Nucleus accumbens (tissue), 56 donors: ENCODE data around the gene HSPA12A.
A peak's percentile ranks its signal among the peaks of the same experiment; 100 is the strongest.

Experiments
- DNase-seq, 56 donors: peaks; one replicate each; lab custom pipeline; 2025; lab: John Stamatoyannopoulos, UW

HSPA12A gene

DNA sequence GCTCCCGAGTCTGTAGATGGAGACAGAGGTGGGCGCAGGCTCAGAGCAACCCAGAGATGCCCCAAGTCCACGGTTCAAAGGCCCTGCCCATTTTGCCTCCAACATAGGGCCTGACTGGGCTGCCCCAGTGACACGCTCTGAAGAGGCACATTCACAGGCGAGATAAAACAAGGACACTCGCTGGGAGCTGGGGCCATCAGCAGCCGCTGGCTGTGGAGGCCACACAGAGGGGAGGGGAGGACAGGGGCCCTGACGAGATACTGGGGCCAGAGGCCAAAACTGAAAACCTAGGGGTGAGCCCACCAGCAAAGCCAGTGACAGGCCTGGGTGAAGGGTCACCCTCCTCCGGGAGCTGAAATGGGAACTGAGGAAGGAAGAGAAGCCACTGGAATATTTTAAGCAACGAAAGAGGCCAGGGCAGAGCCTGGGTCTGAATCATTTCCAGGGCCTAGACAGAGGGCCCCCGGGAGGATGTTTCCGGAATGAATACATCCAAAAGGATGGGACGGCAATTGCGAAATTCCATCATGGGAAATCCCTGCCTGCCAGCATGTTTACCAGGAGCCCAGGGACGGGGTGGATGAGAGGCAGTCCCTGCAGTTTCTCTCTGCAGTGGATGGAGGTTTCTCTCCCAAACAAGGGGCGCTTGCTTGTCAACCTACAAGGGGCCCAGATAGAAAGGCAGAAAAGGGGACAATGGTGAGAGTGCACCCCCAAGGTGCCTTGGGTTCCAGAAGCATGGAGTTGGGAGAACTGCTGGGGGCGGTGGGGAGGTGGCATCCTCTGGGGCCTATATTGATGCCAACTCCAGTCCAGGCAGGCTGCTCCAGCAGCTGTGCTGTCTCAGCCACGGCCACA is 29.0 kb upstream of the HSPA12A start:
- DNase-seq, result no peak

DNA sequence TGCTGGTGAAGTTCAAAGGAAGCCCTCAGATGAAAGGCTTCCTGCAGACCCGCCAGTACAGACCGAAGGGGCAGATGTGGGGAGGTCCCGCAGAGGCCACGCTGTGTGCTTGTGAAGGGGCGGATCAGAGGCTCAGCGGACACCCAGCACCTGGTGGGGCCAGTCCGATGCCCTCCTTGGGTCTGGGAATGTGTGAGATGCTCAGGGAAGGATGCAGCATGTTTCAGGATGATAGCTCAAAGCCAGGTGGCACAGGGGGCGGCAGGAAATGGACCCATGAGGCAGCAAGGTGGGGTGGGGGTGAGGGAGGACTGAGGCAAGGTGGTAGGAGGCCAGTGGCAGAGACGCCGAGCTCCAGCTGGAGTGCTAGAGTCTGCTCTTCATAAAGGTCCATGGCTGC is 27.9 kb upstream of the HSPA12A start:
- DNase-seq, result no peak

DNA sequence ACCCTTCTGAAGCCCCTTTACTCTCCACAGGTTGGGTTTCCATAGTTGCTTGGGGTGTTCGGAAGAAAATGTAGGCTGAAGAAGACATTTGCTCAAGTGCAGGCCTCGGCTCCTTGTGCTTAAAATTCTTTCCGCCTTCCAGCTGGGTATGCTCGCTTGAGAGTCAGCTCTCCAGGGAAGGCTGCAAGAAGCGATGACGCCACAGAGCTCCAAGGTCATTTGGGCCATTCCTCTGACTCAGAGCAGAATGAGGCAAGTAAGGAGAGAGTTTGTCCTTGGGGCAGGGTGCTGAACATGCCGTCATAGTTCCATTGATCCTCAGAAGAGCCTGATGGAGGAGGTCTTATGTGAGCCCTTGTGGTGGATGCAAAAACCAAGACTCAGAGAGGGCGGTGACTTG is 27.4 kb upstream of the HSPA12A start:
- no peak for DNase-seq

DNA sequence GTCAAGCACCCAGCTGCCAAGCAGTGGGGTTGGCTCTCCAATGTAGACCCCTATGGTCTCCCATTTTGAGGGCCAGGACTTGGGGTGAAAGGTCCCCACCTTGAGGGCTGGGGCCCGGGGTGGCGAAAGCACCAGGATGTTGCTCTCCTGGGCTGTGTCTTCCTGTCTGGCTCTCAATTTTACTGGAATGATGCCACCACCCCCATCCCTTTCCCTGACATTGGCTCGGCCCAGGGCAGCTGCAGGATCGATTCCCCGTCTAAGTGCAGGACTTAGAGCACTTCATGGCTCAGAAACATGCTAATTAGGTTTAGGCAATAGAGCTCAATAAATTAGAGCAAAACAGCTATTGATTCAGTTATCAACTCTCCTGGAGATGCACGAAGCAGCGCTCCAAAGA is 27.0 kb upstream of the HSPA12A start:
- DNase-seq, result no peak

DNA sequence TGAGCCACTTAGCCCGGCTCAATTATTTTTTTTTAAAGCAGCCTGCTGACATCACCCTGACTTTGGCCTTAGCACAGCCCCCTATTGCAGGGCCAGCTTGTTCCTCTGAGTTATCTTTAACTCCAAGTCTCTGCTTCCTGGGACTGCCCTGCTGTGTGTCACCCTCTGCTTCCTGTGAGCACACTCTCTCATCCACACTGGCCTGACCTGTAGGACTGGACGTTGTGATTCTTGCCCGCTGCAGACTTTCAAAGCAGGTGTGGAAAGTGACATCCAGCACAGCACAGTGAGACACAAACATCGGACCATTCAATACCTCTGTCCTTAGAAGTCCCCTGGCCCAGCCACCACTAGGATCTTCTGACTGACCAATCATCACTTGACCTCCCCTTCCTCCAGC is 26.4 kb upstream of the HSPA12A start:
- DNase-seq, result no peak

DNA sequence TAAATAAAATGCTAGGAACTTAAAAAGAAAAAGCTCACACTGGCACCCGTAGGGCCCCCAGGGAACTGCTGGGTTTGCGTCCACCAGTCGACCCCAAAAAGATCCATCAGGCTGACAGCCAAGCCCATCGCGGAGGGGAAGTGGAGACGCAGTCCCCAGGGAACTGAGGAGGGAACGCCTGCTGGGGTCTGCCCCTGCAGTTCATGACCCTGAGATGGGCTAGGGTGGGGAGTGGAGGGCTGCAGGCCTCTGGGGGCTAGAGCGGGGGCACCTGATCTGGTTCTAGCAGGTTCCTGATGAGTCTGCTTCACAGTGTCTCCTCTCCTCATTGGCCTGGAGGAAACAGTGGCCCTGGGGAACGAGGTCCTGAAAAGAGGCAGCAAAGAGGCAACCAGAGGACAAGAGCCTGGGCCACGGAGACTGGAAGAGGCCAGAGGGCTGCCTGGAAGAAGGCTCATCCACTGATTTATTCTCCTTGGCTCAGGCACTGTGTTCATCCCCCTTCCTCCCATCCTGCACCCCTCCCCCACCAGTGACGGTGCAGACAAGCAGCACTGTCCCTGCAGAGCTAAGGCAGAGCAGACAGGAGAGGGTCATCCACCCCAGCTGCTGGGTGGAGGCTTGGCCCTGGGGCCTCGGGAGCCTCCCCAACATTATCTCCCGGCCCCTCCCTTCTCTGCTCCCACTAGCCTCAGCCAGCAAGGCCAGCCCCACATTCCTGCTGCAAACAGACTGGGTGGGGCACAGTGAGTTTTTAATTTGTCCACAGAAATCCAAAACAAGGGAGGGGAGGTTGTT is 24.7 kb upstream of the HSPA12A start:
- DNase-seq, result no peak

DNA sequence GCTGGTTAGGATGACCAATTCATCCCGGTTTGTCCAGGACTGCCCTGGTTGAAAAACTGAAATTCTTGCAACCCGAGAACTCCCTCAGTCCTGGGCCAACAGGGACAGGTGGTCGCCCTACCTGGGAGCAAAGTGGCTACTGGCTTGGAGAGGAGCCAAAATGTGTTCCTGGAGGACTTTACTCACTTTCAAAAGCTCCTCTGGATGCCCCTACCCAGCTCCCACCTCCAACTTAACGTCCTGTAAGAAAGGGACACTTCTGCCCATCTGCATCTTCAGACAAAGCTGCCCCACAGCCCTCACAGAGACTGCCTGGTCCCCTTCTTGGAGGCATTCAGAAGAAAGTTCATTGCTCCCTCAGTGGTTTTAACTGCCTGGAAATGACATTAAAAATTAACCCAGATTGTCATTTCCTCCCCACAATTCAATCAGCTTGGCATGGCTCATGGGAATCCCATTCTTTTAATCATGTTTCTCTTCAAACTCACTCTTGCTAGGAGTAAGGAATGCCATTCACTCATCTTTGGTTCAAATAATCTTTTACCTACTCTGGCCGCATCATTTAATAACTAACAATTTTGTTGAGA is 24.0 kb upstream of the HSPA12A start:
- DNase-seq, result no peak

DNA sequence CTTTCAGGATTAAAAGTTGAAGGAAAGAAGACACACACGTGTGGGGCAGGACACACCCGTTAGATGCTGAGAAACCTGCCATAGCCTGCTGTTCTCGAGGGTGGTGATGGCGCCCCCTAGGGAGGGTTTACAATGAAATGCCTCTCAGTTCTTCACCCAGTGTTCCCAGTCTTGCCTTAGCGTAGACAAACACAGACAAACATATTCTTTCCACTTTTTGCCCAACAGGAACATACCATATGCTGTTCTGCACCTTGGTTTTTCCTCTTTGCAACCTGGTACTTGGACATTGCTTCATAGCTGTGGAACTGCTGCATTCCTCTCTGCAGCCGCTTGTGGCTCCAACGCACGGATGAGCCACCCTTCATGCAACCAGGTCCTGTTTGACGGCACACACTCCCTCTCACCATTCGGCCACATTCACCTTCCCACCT is 23.3 kb upstream of the HSPA12A start:
- DNase-seq, result peak in 32 of 56 donors; percentile 7 to 74 (median 28)

DNA sequence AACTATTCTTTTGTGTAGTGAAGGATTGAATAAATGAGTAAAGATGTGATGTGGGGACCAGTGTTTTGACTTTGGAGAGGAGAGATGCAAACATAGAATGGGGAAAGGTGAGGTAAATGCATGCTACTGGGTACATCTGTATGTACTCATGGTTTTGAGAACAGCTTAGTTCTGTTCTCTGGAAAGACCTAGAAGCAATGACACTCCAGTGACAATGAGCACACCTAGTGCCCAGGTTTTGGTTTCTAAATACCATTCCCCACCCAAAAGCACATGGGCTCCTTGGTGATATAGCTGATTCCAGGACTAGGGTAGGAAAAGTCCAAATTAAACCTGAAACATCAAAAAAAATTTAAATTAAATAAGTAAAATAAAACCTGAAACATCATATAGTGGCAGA is 22.6 kb upstream of the HSPA12A start:
- DNase-seq, result no peak

DNA sequence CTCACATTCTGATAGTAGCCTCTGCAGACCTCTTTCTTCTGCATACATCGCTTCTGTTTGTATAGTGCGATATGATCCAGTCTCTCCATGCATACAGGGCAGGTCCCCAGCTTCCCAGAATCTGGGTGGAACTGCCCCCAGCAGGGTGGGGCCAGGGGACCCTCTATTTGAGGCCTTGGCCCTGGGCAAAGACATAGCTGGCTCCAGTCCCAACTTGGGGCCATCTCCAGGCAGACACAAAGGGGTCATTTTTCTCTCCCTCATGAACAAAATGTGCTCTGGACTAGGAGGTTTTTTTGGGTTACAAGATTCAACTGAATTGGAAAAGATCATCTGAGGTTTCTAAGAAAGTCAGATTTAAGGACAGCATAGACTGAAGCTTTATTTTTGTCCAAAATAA is 21.1 kb upstream of the HSPA12A start:
- DNase-seq, result peak in 26 of 56 donors; percentile 3 to 51 (median 19)

DNA sequence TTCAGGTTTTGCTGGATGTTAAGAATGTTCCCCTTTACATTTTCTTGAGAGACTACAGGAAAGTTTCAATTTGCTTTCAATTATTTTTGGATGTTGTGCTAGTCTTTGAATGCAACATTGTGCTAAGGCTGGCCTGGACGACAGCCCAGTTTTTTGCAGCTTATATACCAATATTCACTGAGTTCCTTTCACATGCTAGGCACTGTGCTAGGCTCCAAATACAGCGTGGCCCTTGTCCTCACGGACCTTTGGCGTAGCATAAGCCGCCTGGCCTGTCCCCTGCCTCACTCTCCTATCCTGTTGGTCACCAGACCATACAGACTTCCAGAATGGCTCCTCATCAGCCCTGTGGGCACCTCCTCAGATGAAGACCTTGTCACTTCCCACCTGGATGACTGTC is 19.5 kb upstream of the HSPA12A start:
- DNase-seq, result peak in 18 of 56 donors; percentile 8 to 53 (median 21)

DNA sequence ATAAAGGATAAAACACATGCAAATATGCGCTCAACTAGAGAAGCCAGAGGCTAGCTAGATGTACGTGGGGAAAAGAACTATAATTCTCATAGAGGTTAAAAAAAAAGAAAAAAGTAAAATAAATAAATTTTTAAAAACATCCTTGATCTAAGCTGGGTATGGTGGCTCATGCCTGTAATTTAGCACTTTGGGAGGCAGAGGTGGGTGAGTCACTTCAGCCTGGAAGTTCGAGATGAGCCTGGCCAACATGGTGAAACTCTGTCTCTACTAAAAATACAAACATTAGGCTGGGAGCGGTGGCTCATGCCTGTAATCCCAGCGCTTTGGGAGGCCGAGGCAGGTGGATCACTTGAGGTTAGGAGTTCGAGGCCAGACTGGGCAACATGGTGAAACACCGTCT is 18.6 kb upstream of the HSPA12A start:
- no peak for DNase-seq

DNA sequence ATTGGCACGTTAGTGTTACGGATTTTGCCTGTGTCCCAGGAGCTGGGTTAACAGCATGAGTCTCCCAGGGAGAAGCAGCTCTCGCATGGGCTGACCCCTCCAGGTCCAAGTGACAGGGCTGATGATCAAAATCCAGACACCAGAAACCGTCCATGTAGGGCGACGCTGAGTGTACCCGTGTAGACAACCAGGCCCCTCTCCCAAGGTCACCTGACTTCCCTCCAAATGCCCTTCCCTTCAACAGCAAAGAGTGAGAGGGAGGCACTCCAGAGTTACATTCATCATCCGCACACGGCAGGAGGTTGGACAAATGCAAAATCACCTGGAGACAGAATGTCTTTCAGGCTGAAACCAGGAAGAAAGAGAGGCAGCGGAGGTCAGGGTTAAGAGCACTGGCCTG is 14.9 kb upstream of the HSPA12A start:
- DNase-seq, result no peak

DNA sequence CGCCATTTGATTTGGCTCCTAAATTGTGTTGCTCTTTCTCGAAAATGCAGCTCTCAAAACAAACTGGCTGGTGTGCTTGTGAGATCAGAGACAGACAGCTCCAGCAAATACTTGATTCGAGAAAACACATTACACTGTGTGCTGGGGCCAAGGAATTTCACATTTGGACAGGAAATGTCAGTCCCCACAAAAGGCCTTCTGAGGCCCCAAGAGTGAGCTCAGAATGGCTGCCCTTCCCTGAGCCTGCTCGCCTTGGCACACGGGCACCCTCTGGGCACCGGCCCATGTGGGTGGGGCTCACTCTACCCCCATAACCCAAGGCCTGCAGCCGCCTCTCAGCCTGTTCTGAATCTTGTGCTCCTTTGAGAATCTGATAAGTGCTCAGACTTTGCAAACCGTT is 13.9 kb upstream of the HSPA12A start:
- DNase-seq, result peak in 55 of 56 donors; percentile 16 to 90 (median 76)

DNA sequence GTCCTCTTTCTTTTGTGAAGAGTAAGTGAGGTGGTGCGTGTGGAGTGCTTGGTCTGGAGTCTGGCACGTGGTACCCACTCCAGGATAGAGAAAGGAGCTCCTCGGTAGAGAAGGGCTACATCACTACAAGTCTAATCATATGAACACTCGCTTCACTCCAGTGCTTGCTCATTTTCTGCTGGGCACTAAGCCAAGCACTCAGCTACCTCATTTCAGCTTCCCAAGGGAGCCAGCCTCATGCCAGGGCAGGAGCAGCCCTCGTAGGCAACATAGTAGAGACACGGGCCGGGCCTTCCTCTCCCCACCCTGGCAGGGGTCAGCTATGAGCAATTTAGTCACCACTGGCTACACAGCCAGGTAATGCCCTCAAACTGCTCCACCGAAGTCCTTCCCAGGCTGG is 11.4 kb upstream of the HSPA12A start:
- DNase-seq, result no peak

DNA sequence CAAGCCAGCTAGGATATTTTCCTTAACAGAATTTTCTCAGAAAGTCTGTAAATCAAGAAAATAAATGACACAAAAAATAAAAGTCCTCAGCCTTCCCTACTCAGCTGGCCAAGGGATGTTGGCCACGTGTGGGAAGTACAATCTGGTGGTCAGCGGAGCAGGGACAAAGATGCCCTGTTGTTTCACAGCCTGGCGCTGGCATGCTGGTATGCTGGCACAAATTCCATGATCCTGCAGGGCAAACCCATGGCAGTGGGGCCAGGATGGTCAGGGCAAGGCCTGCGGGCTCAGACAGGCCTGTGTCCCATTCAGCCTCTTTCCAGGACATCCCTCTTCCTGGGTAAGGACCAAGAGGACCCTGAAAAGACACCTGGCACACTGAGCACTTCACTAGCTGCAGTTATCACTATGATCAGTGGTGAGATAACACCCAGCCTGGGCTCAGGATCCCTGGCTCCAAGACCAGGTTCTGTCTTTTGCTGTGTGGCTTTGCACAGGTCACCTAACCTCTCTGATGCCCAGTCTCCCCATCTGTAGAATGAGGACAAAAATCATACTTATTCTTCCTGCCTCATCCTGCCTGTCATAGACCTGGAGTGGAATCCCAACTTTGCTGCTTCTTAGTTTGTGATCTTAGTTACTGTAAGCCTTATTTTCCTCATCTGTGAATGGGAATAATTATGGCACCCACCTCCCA is 10.8 kb upstream of the HSPA12A start:
- DNase-seq, result peak in 50 of 56 donors; percentile 7 to 83 (median 60)

DNA sequence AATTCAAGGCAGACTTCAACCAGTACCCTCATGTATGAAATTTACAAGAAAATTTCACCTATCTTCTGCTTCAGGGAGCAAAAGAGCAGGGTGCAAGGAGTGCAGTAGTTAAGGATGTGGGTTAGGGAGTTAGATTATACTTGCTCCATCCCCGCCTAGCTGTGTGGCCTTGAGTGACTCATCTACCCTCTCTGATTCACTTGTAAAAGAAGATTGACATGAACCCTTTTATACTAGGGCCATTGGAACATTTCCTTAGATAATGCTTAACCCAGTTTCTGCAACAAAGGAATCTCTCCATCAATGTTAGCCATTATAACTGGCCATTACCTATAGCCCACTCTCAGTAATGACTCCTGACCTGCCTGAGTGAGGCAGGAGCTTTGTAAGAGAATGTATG is 10.2 kb upstream of the HSPA12A start:
- DNase-seq, result no peak

DNA sequence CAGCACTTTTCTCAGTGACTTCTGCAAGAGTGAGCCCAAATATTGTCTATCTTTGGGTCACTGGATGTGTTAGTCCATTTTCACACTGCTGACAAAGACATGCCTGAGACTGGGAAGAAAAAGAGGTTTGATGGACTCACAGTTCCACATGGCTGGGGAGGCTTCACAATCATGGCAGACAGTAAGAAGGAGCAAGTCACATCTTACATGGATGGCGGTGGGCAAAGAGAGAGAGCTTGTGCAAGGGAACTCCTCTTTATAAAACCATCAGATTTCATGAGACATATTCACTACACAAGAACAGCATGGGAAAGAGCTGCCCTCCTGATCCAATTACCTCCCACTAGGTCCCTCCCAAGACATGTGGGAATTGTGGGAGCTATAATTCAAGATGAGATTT is 6.1 kb upstream of the HSPA12A start:
- DNase-seq, result no peak

DNA sequence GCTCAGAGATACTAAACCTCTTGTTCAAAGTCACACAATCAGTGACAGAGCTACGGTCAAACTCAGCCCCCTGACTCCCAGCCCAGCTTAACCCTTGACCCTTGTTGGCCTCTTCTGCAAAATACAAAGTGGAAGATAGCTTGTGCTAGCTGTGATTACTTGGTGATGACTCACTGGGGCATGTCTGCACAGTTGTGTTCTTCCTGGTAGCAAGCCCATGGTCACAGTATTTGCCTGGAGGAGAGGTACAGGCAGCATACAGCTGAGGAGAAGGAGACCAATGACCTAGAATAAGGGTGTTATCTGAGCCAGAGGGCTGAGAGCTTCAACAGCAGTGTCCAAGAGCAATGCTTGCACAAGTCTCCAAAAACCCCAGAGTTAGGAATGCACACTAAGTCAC is 5.7 kb upstream of the HSPA12A start:
- DNase-seq, result no peak

DNA sequence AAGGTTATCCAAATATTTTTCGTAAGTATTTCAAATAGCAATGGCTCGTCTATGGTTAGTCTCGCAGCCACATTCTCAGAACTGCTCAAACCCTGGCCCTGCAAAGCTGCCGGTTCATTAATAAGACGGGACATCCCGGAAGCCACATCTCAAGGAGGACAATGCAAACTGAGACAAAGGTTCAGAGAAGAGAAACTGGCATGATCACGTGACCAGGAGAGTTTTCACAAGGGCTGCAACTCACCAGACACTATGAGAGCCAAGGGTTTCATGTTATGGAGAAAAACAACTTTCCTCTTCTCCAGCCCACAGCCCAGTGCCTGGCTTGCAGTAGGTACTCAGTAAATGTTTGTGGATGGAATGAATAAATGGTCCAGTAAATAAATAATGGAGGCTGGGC is 5.0 kb upstream of the HSPA12A start:
- DNase-seq, result no peak

DNA sequence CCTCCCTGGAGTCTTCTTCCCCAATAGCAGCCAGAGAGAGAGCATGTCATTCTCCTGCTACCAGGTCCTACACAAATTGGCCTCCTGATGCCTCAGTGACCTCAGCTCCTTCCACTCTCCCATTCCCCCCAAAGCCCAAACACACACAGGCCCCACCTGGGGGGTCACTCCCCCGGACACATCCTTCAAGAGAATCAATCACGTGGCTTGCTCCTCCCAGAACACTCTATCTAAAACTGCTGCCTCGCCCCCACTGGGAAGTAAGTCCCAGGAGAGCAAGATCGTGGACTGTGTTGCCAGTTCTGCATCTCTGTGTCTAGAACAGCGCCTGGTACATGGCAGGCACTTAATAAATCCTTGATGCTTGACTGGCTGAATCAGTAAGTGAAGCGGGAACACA is 2.5 kb upstream of the HSPA12A start:
- DNase-seq, result no peak
